ENCODE results near the gene HTRA3. TPM values are rescaled to one million over a fixed set of nuclear protein-coding genes. Genes with fewer than 3 reads are reported as not detected.

The HTRA3 gene
- total RNA-seq, 1 donor from 2014 or later: not detected

- H3K9me3 Mint-ChIP-seq: peaks cover 11% of the 10 kb centered on the region
- no peak overlapping the region for H3K27ac Mint-ChIP-seq
- H3K36me3 Mint-ChIP-seq (ENCODE audit: low read depth): no peaks in the 10 kb centered on the region
- H3K4me1 Mint-ChIP-seq: no peaks in the 10 kb centered on the region
- ATAC-seq (ENCODE audit: low read depth) (no peak), DNase-seq (no peak)
- no peak for TF ChIP-seq CTCF (IDR thresholded peaks at IDR 0.05)
- intact Hi-C loops (cut with micrococcal nuclease): no loop called here
- peaks cover 10% of the 10 kb centered on the region for H3K27me3 Mint-ChIP-seq
- H3K4me3 Mint-ChIP-seq: no peak overlapping the region
- POLR2A ChIA-PET: no interaction called here
- CTCF ChIA-PET: no interaction called here
Measured at GRCh38 chr4:8303485-8304281, 34.1 kb downstream of the HTRA3 start.

DNA sequence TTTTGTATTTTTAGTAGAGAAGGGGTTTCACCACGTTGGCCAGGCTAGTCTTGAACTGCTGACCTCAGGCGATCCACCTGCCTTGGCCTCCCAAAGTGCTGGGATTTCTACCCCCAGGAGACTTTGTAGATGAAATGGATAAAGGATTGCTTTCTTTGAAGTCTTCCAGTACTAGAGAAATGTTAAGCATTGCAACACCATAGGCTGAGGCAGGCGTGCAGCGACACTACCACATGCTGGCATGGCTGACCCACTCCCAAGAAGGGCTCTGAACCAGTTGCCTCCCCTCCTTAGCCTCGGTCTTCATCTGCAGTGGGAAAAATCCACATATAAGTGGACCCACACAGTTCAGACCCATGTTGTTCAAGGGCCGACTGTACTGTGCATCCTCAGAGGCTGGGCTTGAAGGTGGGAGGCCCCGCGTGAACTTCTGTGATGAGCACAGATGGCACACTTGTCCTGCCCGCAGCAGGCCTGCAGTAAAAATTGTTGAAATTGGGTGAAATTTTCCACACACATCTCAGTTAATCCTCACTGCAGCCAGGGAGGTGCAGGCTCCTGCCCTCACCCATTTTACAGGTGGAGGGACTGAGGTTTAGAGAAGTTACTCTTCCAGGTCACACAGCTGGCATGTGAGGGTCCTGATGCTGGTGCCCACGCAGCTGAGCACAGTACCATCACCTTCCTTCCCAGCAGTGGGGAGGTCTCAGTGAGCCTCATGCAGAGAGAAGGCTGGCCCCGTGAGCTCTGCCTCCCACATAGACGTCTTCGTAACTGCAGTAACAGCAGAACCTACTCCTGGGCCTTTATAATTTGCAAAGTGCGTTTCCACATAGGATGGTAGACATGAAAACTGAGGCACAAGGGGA, 35.5 kb downstream of the HTRA3 start:
- TF ChIP-seq CTCF (IDR thresholded peaks at IDR 0.05): no peak
- no peak for DNase-seq
- POLR2A ChIA-PET: no interaction called here
- Mint-ChIP-seq H3K27ac (no peak overlapping the region), H3K4me1 (no peaks in the 10 kb centered on the region), H3K27me3 (peaks cover 10% of the 10 kb centered on the region), H3K9me3 (peaks cover 9% of the 10 kb centered on the region), H3K36me3 (ENCODE audit: low read depth) (no peaks in the 10 kb centered on the region), H3K4me3 (no peak overlapping the region)
- ATAC-seq (ENCODE audit: low read depth): no peak
- intact Hi-C loops (cut with micrococcal nuclease): no loop called here
- CTCF ChIA-PET: no interaction called here

DNA sequence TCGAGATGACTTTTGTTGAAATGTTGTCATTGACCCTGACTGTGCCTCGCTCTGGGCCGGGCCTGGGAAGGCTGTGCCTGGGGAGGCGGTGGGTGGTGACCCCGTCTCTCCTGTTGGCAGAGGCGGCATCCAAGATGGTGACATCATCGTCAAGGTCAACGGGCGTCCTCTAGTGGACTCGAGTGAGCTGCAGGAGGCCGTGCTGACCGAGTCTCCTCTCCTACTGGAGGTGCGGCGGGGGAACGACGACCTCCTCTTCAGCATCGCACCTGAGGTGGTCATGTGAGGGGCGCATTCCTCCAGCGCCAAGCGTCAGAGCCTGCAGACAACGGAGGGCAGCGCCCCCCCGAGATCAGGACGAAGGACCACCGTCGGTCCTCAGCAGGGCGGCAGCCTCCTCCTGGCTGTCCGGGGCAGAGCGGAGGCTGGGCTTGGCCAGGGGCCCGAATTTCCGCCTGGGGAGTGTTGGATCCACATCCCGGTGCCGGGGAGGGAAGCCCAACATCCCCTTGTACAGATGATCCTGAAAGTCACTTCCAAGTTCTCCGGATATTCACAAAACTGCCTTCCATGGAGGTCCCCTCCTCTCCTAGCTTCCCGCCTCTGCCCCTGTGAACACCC, 36.4 kb downstream of the HTRA3 start:
- POLR2A ChIA-PET: no interaction called here
- no peak for ATAC-seq (ENCODE audit: low read depth)

GRCh38 chr4:8306511-8307021, 37.0 kb downstream of the HTRA3 start:
- no peak for TF ChIP-seq CTCF (IDR thresholded peaks at IDR 0.05)
- no peak for DNase-seq
- Mint-ChIP-seq H3K27ac (no peak overlapping the region), H3K27me3 (peaks cover 15% of the 10 kb centered on the region), H3K9me3 (no peaks in the 10 kb centered on the region), H3K4me1 (no peaks in the 10 kb centered on the region), H3K36me3 (ENCODE audit: low read depth) (no peaks in the 10 kb centered on the region), H3K4me3 (no peak overlapping the region)
- POLR2A ChIA-PET: no interaction called here
- intact Hi-C loops (cut with micrococcal nuclease): no loop called here
- no peak for ATAC-seq (ENCODE audit: low read depth)
- CTCF ChIA-PET: no interaction called here

More for the DNA sequence above, 36.4 kb downstream of the HTRA3 start:
- no peak for DNase-seq
- TF ChIP-seq CTCF (IDR thresholded peaks at IDR 0.05): no peak
- Mint-ChIP-seq H3K36me3 (ENCODE audit: low read depth) (no peaks in the 10 kb centered on the region), H3K4me1 (no peaks in the 10 kb centered on the region), H3K27ac (no peak overlapping the region), H3K4me3 (no peak overlapping the region), H3K9me3 (peaks cover 4% of the 10 kb centered on the region), H3K27me3 (peaks cover 15% of the 10 kb centered on the region)
- intact Hi-C loops (cut with micrococcal nuclease): no loop called here
- CTCF ChIA-PET: no interaction called here

DNA sequence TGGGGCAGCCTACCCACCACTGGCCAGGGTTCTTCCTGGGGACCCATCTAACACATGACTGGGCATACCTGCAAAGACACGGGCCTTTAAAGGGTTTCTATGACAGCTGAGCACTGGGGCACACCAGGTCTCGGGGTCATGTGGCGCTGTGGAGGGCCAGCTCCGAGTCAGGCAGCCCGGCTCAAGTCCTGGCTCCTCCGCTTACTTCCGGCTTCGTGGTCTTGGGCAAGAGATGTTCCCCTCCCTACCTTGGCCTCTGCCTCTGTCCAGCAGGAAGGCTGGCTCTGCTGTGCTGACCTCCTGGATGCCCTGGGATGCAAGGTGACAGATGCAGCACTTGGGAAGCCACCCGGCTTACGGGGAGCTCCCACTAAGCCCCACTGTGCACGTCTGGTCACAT, 37.6 kb downstream of the HTRA3 start:
- POLR2A ChIA-PET: no interaction called here

More for the DNA sequence above, 37.6 kb downstream of the HTRA3 start:
- Mint-ChIP-seq H3K36me3 (ENCODE audit: low read depth) (no peaks in the 10 kb centered on the region), H3K4me1 (no peaks in the 10 kb centered on the region), H3K9me3 (peaks cover 1% of the 10 kb centered on the region), H3K27me3 (peaks cover 15% of the 10 kb centered on the region), H3K4me3 (no peak overlapping the region), H3K27ac (no peak overlapping the region)
- TF ChIP-seq CTCF (IDR thresholded peaks at IDR 0.05): no peak
- DNase-seq (no peak), ATAC-seq (ENCODE audit: low read depth) (no peak)
- CTCF ChIA-PET: no interaction called here
- intact Hi-C loops (cut with micrococcal nuclease): no loop called here
